IMR-90 (cell line): ENCODE results near the gene CELA2B.

Source experiments
- CTCF ChIP-seq: conservative IDR thresholded peaks from 2 replicates; pipeline ENCODE4 v1.5.1; 2012; ENCODE audit warnings: mild to moderate bottlenecking, low read depth, low read length, improper control_type of control experiment
- RFX5 ChIP-seq: IDR thresholded peaks from 2 replicates; pipeline ENCODE4 v1.8.0; 2012; ENCODE audit warnings: low read depth, mild to moderate bottlenecking, low read length, moderate library complexity

- TF ChIP-seq CTCF (no peak), RFX5 (no peak)
Observed at GRCh38 chr1:15441247-15441646, 34.7 kb upstream of the CELA2B start.
